ENCODE data around the gene TXK.

DNA sequence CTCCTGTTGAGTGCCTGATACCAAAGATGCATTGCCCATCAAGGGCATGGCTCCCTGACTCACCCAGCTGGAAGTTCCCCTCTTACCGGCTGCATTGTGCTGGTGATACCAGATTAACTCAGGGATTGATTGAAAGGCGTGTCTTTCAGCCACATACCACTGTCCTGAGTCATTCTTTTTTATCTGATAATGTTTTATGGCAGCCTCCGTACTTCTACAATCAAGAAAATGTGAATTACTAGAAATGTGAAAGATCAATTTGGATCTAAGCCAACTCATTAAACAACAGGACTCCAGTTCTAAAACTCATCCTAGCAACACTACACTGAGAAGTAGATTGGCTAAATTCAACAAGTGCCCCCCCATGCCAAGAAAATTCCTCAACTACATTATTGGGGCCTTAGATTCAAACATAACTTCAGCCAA, 40.0 kb downstream of the TXK start:
- TF ChIP-seq, protein P1, sequence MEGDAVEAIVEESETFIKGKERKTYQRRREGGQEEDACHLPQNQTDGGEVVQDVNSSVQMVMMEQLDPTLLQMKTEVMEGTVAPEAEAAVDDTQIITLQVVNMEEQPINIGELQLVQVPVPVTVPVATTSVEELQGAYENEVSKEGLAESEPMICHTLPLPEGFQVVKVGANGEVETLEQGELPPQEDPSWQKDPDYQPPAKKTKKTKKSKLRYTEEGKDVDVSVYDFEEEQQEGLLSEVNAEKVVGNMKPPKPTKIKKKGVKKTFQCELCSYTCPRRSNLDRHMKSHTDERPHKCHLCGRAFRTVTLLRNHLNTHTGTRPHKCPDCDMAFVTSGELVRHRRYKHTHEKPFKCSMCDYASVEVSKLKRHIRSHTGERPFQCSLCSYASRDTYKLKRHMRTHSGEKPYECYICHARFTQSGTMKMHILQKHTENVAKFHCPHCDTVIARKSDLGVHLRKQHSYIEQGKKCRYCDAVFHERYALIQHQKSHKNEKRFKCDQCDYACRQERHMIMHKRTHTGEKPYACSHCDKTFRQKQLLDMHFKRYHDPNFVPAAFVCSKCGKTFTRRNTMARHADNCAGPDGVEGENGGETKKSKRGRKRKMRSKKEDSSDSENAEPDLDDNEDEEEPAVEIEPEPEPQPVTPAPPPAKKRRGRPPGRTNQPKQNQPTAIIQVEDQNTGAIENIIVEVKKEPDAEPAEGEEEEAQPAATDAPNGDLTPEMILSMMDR (IDR thresholded peaks at IDR 0.05): no peak
- no peak for TF ChIP-seq POLR2A (IDR thresholded peaks at IDR 0.05)
